Type B pancreatic cell (in vitro differentiated cells): Measurements from ENCODE around the gene EXOSC3. TPM values are rescaled to one million over a fixed set of nuclear protein-coding genes. Genes with fewer than 3 reads are reported as not detected.

Source experiments
- DNase-seq: peaks from one replicate; pipeline ENCODE4 v3.0.0; 2021; ENCODE audit warnings: mixed read lengths; ENCODE audit not compliant: unreplicated experiment; ENCODE audit errors: extremely low spot score
- H3K27ac Mint-ChIP-seq: 2 replicates; pipeline ENCODE4 v1.8.0; 2021; ENCODE audit warnings: mild to moderate bottlenecking, mixed read lengths
- H3K27me3 Mint-ChIP-seq: 2 replicates; pipeline ENCODE4 v1.8.0; 2021; ENCODE audit warnings: mixed read lengths
- H3K36me3 Mint-ChIP-seq: 2 replicates; pipeline ENCODE4 v1.8.0; 2021; ENCODE audit warnings: mixed read lengths
- H3K4me1 Mint-ChIP-seq: one replicate; pipeline ENCODE4 v1.8.0; 2021; ENCODE audit warnings: mixed read lengths; ENCODE audit not compliant: unreplicated experiment
- H3K4me3 Mint-ChIP-seq: 2 replicates; pipeline ENCODE4 v1.8.0; 2021; ENCODE audit warnings: mild to moderate bottlenecking, mixed read lengths
- H3K9me3 Mint-ChIP-seq: 2 replicates; pipeline ENCODE4 v1.8.0; 2021; ENCODE audit warnings: mixed read lengths
- CTCF ChIP-seq: fragments of 200-600 bp; sonication (generic); conservative IDR thresholded peaks from 2 replicates; pipeline ENCODE4 v1.5.0; 2021; ENCODE audit warnings: antibody characterized with exemption, mild to moderate bottlenecking
- total RNA-seq: library from RNA; stranded (reverse); gene quantifications from 2 replicates; pipeline ENCODE4 v1.2.1, GENCODE V29; 2021; ENCODE audit warnings: low replicate concordance

EXOSC3 gene
- total RNA-seq, 1 donor from 2014 or later, result 61.9 TPM

- DNase-seq, result no peak
- TF ChIP-seq CTCF, result no peak
- H3K9me3 Mint-ChIP-seq, result no peaks in the 10 kb centered on the region
- no peak overlapping the region for H3K4me3 Mint-ChIP-seq
- H3K36me3 Mint-ChIP-seq, result no peaks in the 10 kb centered on the region
- H3K27me3 Mint-ChIP-seq, result peaks cover 59% of the 10 kb centered on the region
- no peak overlapping the region for H3K27ac Mint-ChIP-seq
- H3K4me1 Mint-ChIP-seq, result no peaks in the 10 kb centered on the region
Measured at GRCh38 chr9:37730256-37730655, 54.6 kb downstream of the EXOSC3 start.

Other genes with a start within 250 kb of the EXOSC3 start
- gene FBXO10, start 208.7 kb downstream of the EXOSC3 start, total RNA-seq, result 10.5 and 18.5 TPM in 2 replicates
- 132 and 144 TPM in 2 replicates for gene TOMM5, start 192.5 kb downstream of the EXOSC3 start, total RNA-seq
- gene FRMPD1, start 134.1 kb downstream of the EXOSC3 start, total RNA-seq, result 0.36 and 0.82 TPM in 2 replicates
- 8.8 and 9.1 TPM in 2 replicates for gene TRMT10B, start 31.3 kb downstream of the EXOSC3 start, total RNA-seq
- 30.2 and 31.2 TPM in 2 replicates for gene DCAF10, start 15.7 kb upstream of the EXOSC3 start, total RNA-seq
- gene SLC25A51, start 119.1 kb upstream of the EXOSC3 start, total RNA-seq, result 26.9 and 32.5 TPM in 2 replicates